ENCODE measurements around the gene TPO.

Gene TPO

GRCh38 chr2:1590596-1591460, 177.6 kb downstream of the TPO start:
- no peak for DNase-seq (ENCODE audit: low read depth)
- H3K4me3 ChIP-seq (ENCODE audit: low read length): no peak overlapping the region
- TF ChIP-seq CTCF (conservative IDR thresholded peaks at IDR 0.05; ENCODE audit: low read depth, low read length): no peak

- DNase-seq (ENCODE audit: low read depth): no peak
- TF ChIP-seq CTCF (conservative IDR thresholded peaks at IDR 0.05; ENCODE audit: low read depth, low read length): no peak
- no peak overlapping the region for H3K4me3 ChIP-seq (ENCODE audit: low read length)
These were observed 178.2 kb downstream of the TPO start for GRCh38 chr2:1591461-1591770.
